ENCODE measurements around the gene NRF1. TPM values are rescaled to one million over a fixed set of nuclear protein-coding genes. Genes with fewer than 3 reads are reported as not detected.

The NRF1 gene
- total and polyA plus RNA-seq, 2 of the 8 experiments (the other 6 are each of a cell fraction or from before 2014, with no cell fraction given) = 18.2 to 21.4 TPM

GRCh38 chr7:129571201-129571600 lies 40.3 kb upstream of the NRF1 start:
- Histone ChIP-seq H2AFZ (ENCODE audit: low read length) (no peak overlapping the region), H2BK15ac (ENCODE audit: low read length) (no peak overlapping the region), H3K18ac (ENCODE audit: extremely low read depth, low read length) (no peak overlapping the region), H2AK5ac (ENCODE audit: low read depth, low read length) (no peak overlapping the region), H3K9ac (replicated peaks in 1 of 4; ENCODE audit: extremely low read depth in 1 of 4, low read depth in 3 of 4, low read length in 3 of 4) (no peak overlapping the region), H3K4ac (replicated peaks; ENCODE audit: insufficient read length, low read depth, low read length) (no peak overlapping the region), H3K23ac (ENCODE audit: insufficient read length) (no peak overlapping the region), H4K20me1 (replicated peaks in 1 of 2; ENCODE audit: control insufficient read depth in 1 of 2, insufficient read depth in 2 of 2, low read length in 2 of 2) (no peaks in the 10 kb centered on the region), H2BK12ac (ENCODE audit: low read depth, low read length) (no peak overlapping the region), H4K8ac (ENCODE audit: extremely low read depth, insufficient read depth, low read length) (no peak overlapping the region), H2BK120ac (replicated peaks; ENCODE audit: low read depth, low read length) (no peak overlapping the region), H3K27ac (ENCODE audit: low read depth, low read length) (no peak overlapping the region), H3K79me1 (ENCODE audit: low read depth, low read length) (no peaks in the 10 kb centered on the region), H2BK20ac (ENCODE audit: low read length) (no peak overlapping the region), H3K36me3 (ENCODE audit: control insufficient read depth in 2 of 4, insufficient read depth in 4 of 4, low read length in 3 of 4) (no peaks in the 10 kb centered on the region), H3K56ac (replicated peaks; ENCODE audit: insufficient read length, low read depth, low read length) (no peak overlapping the region), H3K4me3 (ENCODE audit: extremely low read depth in 1 of 4, insufficient read depth in 2 of 4, low read depth in 3 of 4, low read length in 4 of 4) (no peak overlapping the region), H3K27me3 (replicated peaks in 1 of 4; ENCODE audit: control insufficient read depth in 3 of 4, extremely low read depth in 1 of 4, insufficient read depth in 3 of 4, low read length in 3 of 4) (no peaks in the 10 kb centered on the region), H3K79me2 (ENCODE audit: control insufficient read depth in 1 of 2, insufficient read depth in 2 of 2, low read length in 2 of 2) (no peaks in the 10 kb centered on the region), H3K9me3 (ENCODE audit: insufficient read depth in 2 of 2, low read depth in 1 of 2, low read length in 1 of 2) (peaks cover 0 to 3% of the 10 kb centered on the region in 2 experiments; a peak in 1 of 4 replicates), H3K23me2 (ENCODE audit: low read depth, low read length) (no peaks in the 10 kb centered on the region), H2BK5ac (ENCODE audit: low read depth, low read length) (no peak overlapping the region), H4K91ac (replicated peaks; ENCODE audit: insufficient read length, low read length) (no peak overlapping the region), H3K4me1 (replicated peaks in 1 of 4; ENCODE audit: control insufficient read depth in 3 of 4, insufficient read depth in 4 of 4, low read length in 3 of 4) (no peaks in the 10 kb centered on the region), H3K14ac (ENCODE audit: insufficient read length) (no peak overlapping the region), H3K4me2 (ENCODE audit: insufficient read depth in 1 of 2, low read depth in 2 of 2, low read length in 2 of 2) (no peak overlapping the region), H4K5ac (ENCODE audit: insufficient read length, low read depth, low read length) (no peak overlapping the region)
- no peak for TF ChIP-seq SIN3A (conservative IDR thresholded peaks at IDR 0.05 in 1 of 2, IDR thresholded peaks at IDR 0.05 in 1 of 2; ENCODE audit: low read depth in 1 of 2, low read length in 2 of 2)
- no peak for TF ChIP-seq NANOG (IDR thresholded peaks at IDR 0.05; ENCODE audit: insufficient read depth, low read depth, low read length, poor library complexity, severe bottlenecking)
- TF ChIP-seq SRF (IDR thresholded peaks at IDR 0.05; ENCODE audit: low read depth, low read length) = no peak
- TF ChIP-seq CHD2 (IDR thresholded peaks at IDR 0.05; ENCODE audit: low read length) = no peak
- no peak for TF ChIP-seq BCL11A (IDR thresholded peaks at IDR 0.05; ENCODE audit: low read depth in 2 of 2, low read length in 2 of 2)
- no peak for TF ChIP-seq KDM5A (IDR thresholded peaks at IDR 0.05; ENCODE audit: low read length)
- TF ChIP-seq TCF12 (IDR thresholded peaks at IDR 0.05; ENCODE audit: low read depth, low read length) = no peak
- 85% methylated on average over 5 of the region's 5 CpGs; no CpG with 5 or more reads in 1 of the 2 experiments for WGBS, 2 experiments (ENCODE audit: extremely low coverage in 1 of 2, insufficient coverage in 1 of 2, insufficient read length in 1 of 2, insufficient replicate concordance in 2 of 2, low coverage in 1 of 2, low lambda C conversion rate in 2 of 2, missing lambda C conversion rate in 1 of 2)
- POLR2A ChIA-PET (ENCODE audit: partially characterized antibody) = no interaction called here
- DNase-seq (ENCODE audit: low read depth in 1 of 2, low spot score in 2 of 2) = no peak
- FAIRE-seq = no peak
- CTCF ChIA-PET (ENCODE audit: partially characterized antibody) = interaction anchor here (0.8 to 1.1 kb wide), 2 partner anchors 20 to 24 kb away, joined by 3 read pairs; no protein-coding TSS in a partner anchor
